Dendritic cell treated with granulocyte-macrophage colony-stimulating factor and Interleukin-4, amounts not matched to agents 40 ng/mL and 50 ng/mL, for 4 days (primary cell): ENCODE data around the gene SLC16A10.
"Not testable (repeated sequence)": the region's sequence is repeated elsewhere in the genome, so short reads cannot be mapped to it uniquely, and the experiment has no call there.

ENCODE experiments used
- H3K27ac Mint-ChIP-seq: one replicate; pipeline ENCODE4 v1.8.0; 2022; ENCODE audit warnings: mild to moderate bottlenecking, mixed read lengths
- H3K27me3 Mint-ChIP-seq: one replicate; pipeline ENCODE4 v1.8.0; 2022; ENCODE audit warnings: mild to moderate bottlenecking, mixed read lengths
- H3K36me3 Mint-ChIP-seq: one replicate; pipeline ENCODE4 v1.8.0; 2022; ENCODE audit warnings: low read depth, mixed read lengths
- H3K4me1 Mint-ChIP-seq: one replicate; pipeline ENCODE4 v1.8.0; 2022; ENCODE audit warnings: low read depth, mixed read lengths
- H3K4me3 Mint-ChIP-seq: one replicate; pipeline ENCODE4 v1.8.0; 2022; ENCODE audit warnings: mild to moderate bottlenecking, moderate library complexity, mixed read lengths
- H3K9me3 Mint-ChIP-seq: one replicate; pipeline ENCODE4 v1.8.0; 2022; ENCODE audit warnings: mixed read lengths
- intact Hi-C: fragments of 100-400 bp; cut with micrococcal nuclease; formaldehyde crosslinking; loops from one replicate; pipeline ENCODE4 v1.15.0; 2022

Gene SLC16A10

DNA sequence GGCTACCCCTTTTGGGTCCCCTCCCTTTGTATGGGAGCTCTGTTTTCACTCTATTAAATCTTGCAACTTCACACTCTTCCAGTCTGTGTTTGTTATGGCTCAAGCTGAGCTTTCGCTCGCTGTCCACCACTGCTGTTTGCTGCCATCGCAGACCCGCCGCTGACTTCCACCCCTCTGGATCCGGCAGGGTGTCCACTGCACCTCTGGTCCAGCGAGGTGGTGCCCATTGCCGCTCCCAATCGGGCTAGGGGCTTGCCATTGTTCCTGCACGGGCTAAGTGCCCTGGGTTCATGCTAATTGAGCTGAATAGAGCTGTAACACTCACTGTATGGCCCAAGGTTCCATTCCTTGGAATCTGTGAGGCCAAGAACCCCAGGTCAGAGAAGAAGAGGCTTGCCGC is 43.7 kb downstream of the SLC16A10 start:
- H3K4me3 Mint-ChIP-seq, H3K36me3 Mint-ChIP-seq, intact Hi-C loops, H3K27me3 Mint-ChIP-seq, H3K9me3 Mint-ChIP-seq, H3K4me1 Mint-ChIP-seq, H3K27ac Mint-ChIP-seq: not testable (repeated sequence)

DNA sequence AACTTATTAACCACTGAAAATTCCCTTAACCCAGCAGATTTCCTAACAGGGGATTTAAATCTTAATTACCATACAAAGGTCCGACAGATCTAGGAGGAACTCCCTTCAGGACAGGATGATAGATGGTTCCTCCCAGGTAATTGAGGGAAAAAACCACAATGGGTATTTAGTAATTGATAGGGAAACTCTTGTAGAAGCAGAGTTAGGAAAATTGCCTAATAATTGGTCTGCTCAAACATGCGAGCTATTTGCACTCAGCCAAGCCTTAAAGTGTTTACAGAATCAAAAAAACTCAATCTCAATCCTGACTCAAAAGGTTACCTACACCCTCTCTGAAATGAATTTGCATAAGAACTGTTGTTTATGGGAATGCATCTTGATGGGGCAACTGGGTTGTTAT is 45.4 kb downstream of the SLC16A10 start:
- not testable (repeated sequence) for H3K9me3 Mint-ChIP-seq

DNA sequence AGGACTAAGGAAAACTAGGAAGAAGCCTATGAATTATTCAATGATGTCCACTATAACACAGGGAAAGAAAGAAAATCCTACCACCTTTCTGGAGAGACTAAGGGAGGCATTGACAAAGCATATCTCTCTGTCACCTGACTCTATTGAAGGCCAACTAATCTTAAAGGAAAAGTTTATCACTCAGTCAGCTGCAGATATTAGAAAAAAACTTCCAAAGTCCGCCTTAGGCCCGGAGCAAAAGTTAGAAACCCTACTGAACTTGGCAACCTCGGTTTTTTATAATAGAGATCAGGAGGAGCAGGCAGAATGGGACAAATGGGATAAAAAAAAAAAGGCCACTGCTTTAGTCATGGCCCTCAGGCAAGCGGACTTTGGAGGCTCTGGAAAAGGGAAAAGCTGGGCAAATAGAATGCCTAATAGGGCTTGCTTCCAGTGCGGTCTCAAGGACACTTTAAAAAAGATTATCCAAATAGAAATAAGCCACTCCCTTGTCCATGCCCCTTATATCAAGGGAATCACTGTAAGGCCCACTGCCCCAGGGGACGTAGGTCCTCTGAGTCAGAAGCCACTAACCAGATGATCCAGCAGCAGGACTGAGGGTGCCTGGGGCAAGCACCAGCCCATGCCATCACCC is 47.0 kb downstream of the SLC16A10 start:
- H3K27me3 Mint-ChIP-seq, H3K36me3 Mint-ChIP-seq, H3K27ac Mint-ChIP-seq, H3K4me1 Mint-ChIP-seq, H3K4me3 Mint-ChIP-seq, H3K9me3 Mint-ChIP-seq, intact Hi-C loops: not testable (repeated sequence)

More for the DNA sequence above, 45.4 kb downstream of the SLC16A10 start:
- H3K36me3 Mint-ChIP-seq, intact Hi-C loops, H3K27ac Mint-ChIP-seq, H3K4me3 Mint-ChIP-seq, H3K27me3 Mint-ChIP-seq, H3K4me1 Mint-ChIP-seq: not testable (repeated sequence)

DNA sequence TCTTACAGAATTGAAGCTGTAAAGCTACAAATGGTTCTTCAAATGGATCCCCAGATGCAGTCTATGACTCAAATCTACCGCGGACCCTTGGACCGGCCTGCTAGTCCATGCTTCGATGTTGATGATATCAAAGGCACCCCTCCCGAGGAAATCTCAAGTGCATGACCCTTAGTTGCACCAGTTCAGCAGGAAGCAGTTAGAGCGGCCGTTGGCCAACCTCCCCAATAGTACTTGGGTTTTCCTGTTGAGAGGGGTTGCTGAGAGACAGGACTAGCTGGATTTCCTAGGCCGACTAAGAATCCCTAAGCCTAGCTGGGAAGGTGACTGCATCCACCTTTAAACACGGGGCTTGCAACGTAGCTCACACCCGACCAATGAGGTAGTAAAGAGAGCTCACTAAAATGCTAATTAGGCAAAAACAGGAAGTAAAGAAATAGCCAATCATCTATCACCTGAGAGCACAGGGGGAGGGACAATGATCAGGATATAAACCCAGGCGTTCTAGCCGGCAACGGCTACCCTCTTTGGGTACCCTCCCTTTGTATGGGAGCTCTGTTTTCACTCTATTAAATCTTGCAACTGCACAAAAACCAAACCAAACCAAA is 50.3 kb downstream of the SLC16A10 start:
- H3K27me3 Mint-ChIP-seq, H3K27ac Mint-ChIP-seq, intact Hi-C loops, H3K9me3 Mint-ChIP-seq, H3K4me3 Mint-ChIP-seq, H3K36me3 Mint-ChIP-seq, H3K4me1 Mint-ChIP-seq: not testable (repeated sequence)

DNA sequence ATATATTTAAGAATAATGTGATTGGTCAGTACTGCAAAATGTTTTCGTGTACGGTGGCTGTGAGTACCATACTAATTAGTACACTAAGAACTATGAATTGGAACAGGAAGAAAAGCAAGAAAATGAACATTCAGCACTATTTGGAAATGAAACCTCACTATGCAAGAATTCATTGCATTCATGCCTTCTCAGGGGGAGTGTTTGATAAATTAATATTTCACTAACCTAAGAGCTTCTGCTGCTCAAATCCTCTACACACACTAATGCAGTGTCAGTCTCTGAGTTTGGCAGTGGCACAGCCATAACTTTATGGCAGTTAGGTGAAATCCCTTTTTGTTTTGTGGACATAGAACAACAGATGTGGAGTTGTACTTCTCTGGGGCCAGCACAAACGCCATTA is 60.1 kb downstream of the SLC16A10 start:
- H3K4me3 Mint-ChIP-seq = no peak overlapping the region
- intact Hi-C loops = no loop called here
- H3K27me3 Mint-ChIP-seq = no peaks in the 10 kb centered on the region
- no peaks in the 10 kb centered on the region for H3K9me3 Mint-ChIP-seq
- no peaks in the 10 kb centered on the region for H3K36me3 Mint-ChIP-seq
- no peak overlapping the region for H3K27ac Mint-ChIP-seq
- no peaks in the 10 kb centered on the region for H3K4me1 Mint-ChIP-seq

DNA sequence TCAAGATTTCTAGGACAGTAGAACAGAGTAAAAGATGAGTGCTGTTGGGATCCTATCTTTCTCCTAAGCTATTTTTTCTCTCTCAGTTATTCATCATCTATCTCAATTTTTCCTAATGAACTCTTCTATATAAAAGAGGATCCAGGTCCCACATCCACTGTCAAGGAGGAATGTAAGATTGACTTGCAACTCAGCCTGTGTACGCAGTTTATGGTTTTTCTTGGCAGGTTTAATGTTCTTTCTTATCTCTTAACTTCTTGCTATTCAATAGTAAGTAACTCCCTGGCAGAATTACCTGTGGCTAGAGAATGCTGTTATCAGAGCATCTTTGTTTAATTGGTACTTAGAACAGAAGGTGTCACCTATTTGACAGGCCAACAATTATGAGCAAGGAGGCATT is 60.8 kb downstream of the SLC16A10 start:
- H3K27ac Mint-ChIP-seq = no peak overlapping the region
- intact Hi-C loops = no loop called here
- H3K4me1 Mint-ChIP-seq = no peaks in the 10 kb centered on the region
- no peaks in the 10 kb centered on the region for H3K27me3 Mint-ChIP-seq
- H3K4me3 Mint-ChIP-seq = no peak overlapping the region
- no peaks in the 10 kb centered on the region for H3K9me3 Mint-ChIP-seq
- no peaks in the 10 kb centered on the region for H3K36me3 Mint-ChIP-seq

DNA sequence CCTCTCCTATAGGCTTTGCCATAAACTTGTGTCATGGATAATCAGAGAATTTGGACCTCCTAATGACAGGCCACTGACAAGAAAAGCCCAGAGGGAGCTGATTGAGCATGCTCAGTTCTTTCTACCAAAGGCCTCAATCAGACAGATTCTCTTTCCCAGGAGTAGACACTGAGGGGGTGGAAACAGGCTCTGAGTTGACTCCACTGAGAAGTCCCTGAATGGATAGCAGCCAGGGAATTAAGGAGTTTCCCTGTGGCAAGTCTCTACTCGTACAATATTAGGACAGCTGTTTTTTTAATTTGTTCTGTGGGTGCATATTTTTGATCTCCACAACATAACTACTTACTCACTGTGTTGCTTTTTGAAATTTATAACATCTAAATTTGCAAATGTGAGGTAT is 63.3 kb downstream of the SLC16A10 start:
- H3K9me3 Mint-ChIP-seq = no peaks in the 10 kb centered on the region
- H3K4me3 Mint-ChIP-seq = no peak overlapping the region
- H3K4me1 Mint-ChIP-seq = no peaks in the 10 kb centered on the region
- H3K27me3 Mint-ChIP-seq = no peaks in the 10 kb centered on the region
- intact Hi-C loops = no loop called here
- no peaks in the 10 kb centered on the region for H3K36me3 Mint-ChIP-seq
- no peak overlapping the region for H3K27ac Mint-ChIP-seq

GRCh38 chr6:111154981-111155380 is 67.7 kb downstream of the SLC16A10 start:
- H3K36me3 Mint-ChIP-seq = no peaks in the 10 kb centered on the region
- H3K27me3 Mint-ChIP-seq = no peaks in the 10 kb centered on the region
- no peaks in the 10 kb centered on the region for H3K4me1 Mint-ChIP-seq
- intact Hi-C loops = no loop called here
- H3K27ac Mint-ChIP-seq = no peak overlapping the region
- H3K4me3 Mint-ChIP-seq = no peak overlapping the region
- H3K9me3 Mint-ChIP-seq = no peaks in the 10 kb centered on the region

GRCh38 chr6:111157412-111157811 is 70.1 kb downstream of the SLC16A10 start:
- H3K27ac Mint-ChIP-seq = no peak overlapping the region
- intact Hi-C loops = no loop called here
- no peaks in the 10 kb centered on the region for H3K27me3 Mint-ChIP-seq

GRCh38 chr6:111159633-111160032 is 72.3 kb downstream of the SLC16A10 start:
- Mint-ChIP-seq H3K27me3 (no peaks in the 10 kb centered on the region), H3K27ac (no peak overlapping the region), H3K36me3 (no peaks in the 10 kb centered on the region), H3K4me3 (no peak overlapping the region), H3K4me1 (no peaks in the 10 kb centered on the region), H3K9me3 (peaks cover 24% of the 10 kb centered on the region)
- intact Hi-C loops = no loop called here

More at GRCh38 chr6:111157412-111157811, 70.1 kb downstream of the SLC16A10 start:
- Mint-ChIP-seq H3K4me3 (no peak overlapping the region), H3K36me3 (no peaks in the 10 kb centered on the region), H3K9me3 (peaks cover 16% of the 10 kb centered on the region), H3K4me1 (no peaks in the 10 kb centered on the region)

- Mint-ChIP-seq H3K27me3 (no peaks in the 10 kb centered on the region), H3K36me3 (no peaks in the 10 kb centered on the region), H3K4me3 (no peak overlapping the region), H3K9me3 (peaks cover 24% of the 10 kb centered on the region), H3K4me1 (no peaks in the 10 kb centered on the region), H3K27ac (no peak overlapping the region)
- intact Hi-C loops = no loop called here
Observed at GRCh38 chr6:111161650-111162049, 74.3 kb downstream of the SLC16A10 start.

DNA sequence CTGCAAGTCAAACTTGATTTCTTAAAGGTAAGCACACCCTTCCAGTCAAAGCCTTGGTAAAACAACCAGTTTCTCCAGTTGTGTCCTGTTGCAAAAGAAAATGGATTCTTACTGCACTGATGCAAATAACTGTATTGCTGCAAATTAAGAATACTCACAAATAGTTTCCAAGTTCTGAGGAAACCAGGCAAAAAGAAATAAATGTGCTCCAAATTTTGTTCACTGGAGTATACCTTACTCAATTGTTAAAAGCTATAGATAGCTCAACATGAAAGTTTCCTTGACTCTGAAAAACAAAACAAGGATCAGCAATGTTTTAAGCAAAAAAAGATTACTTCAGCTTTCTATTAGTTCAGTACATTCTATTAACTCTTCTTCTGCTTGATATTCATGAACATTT is 75.2 kb downstream of the SLC16A10 start:
- H3K4me3 Mint-ChIP-seq = no peak overlapping the region
- intact Hi-C loops = no loop called here
- no peaks in the 10 kb centered on the region for H3K27me3 Mint-ChIP-seq
- H3K9me3 Mint-ChIP-seq = peaks cover 24% of the 10 kb centered on the region
- H3K27ac Mint-ChIP-seq = no peak overlapping the region
- H3K4me1 Mint-ChIP-seq = no peaks in the 10 kb centered on the region
- H3K36me3 Mint-ChIP-seq = no peaks in the 10 kb centered on the region

GRCh38 chr6:111171577-111172400 is 84.5 kb downstream of the SLC16A10 start:
- no peaks in the 10 kb centered on the region for H3K27me3 Mint-ChIP-seq
- no peak overlapping the region for H3K4me3 Mint-ChIP-seq
- H3K9me3 Mint-ChIP-seq = no peaks in the 10 kb centered on the region
- H3K4me1 Mint-ChIP-seq = no peaks in the 10 kb centered on the region
- H3K36me3 Mint-ChIP-seq = no peaks in the 10 kb centered on the region
- intact Hi-C loops = no loop called here
- H3K27ac Mint-ChIP-seq = no peak overlapping the region

DNA sequence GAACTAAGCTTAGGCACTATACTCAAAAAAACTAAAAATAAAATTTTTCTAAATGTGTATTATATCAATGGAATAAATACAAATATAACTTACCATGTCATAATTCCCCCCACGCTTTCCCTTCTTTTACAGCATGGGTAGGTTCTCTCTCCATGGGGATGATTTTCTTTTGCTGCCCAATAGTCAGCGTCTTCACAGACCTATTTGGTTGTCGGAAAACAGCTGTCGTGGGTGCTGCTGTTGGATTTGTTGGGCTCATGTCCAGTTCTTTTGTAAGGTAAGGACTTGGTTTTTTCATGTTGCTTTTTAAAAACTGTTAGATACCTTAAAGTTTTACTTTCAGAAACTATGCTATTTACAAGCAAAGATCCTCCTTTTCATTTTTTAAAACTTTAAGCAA is 85.3 kb downstream of the SLC16A10 start:
- no peaks in the 10 kb centered on the region for H3K27me3 Mint-ChIP-seq
- no peaks in the 10 kb centered on the region for H3K4me1 Mint-ChIP-seq
- H3K27ac Mint-ChIP-seq = no peak overlapping the region
- H3K4me3 Mint-ChIP-seq = no peak overlapping the region
- intact Hi-C loops = no loop called here
- no peaks in the 10 kb centered on the region for H3K36me3 Mint-ChIP-seq
- no peaks in the 10 kb centered on the region for H3K9me3 Mint-ChIP-seq
